Endothelial cell of umbilical vein (primary cell): ENCODE results near the gene OR51A4. TPM values are rescaled to one million over a fixed set of nuclear protein-coding genes. Genes with fewer than 3 reads are reported as not detected.

Experiments used
- BruUV-seq: library from RNA; stranded (reverse); fragments of 400-500 nt; replicated peaks from 2 replicates; lab custom pipeline; 2021; lab: Mats Ljungman, UMichigan
- CTCF ChIA-PET: fragments of 300-600, 350-600 bp; sonication (Branson Sonifier 250); formaldehyde crosslinking; loops from one replicate; lab custom pipeline; 2021; ENCODE audit warnings: antibody characterized with exemption, inconsistent platforms; lab: Charles Lee
- POLR2A ChIA-PET: fragments of 300-600, 350-600 bp; sonication (Branson Sonifier 250); formaldehyde crosslinking; loops from one replicate; lab custom pipeline; 2021; ENCODE audit warnings: antibody characterized with exemption, inconsistent platforms; lab: Charles Lee
- DNase-seq: peaks from one replicate; pipeline ENCODE4 v3.0.0-alpha.2; 2011; ENCODE audit warnings: low read depth, low spot score
- FAIRE-seq: peaks from 2 replicates; lab custom pipeline; 2011; peaks lifted over from hg19 to GRCh38; lab: Jason Lieb, UNC
- H2AFZ ChIP-seq: 2 replicates; pipeline ENCODE4 v1.6.0; 2012; ENCODE audit warnings: low read depth, low read length, control low read depth, inconsistent platforms
- H3K27ac ChIP-seq: 2 replicates; pipeline ENCODE4 v1.5.1; 2011; ENCODE audit warnings: low read depth, mild to moderate bottlenecking, control low read depth, low read length, moderate library complexity; ENCODE audit not compliant: insufficient read depth
- H3K27me3 ChIP-seq, 2 experiments: 2 replicates each; pipeline versions ENCODE4 v1.6.0 to v1.6.1; 2011; ENCODE audit warnings: low read length in 2 of 2, mixed read lengths in 1 of 2; ENCODE audit not compliant: control insufficient read depth in 2 of 2, insufficient read depth in 2 of 2
- H3K36me3 ChIP-seq, 2 experiments: 2 replicates in 1 of 2; 3 replicates in 1 of 2; pipeline ENCODE4 v1.5.1; 2011; ENCODE audit warnings: low read length in 2 of 2, mild to moderate bottlenecking in 1 of 2, moderate library complexity in 1 of 2; ENCODE audit not compliant: control insufficient read depth in 2 of 2, insufficient read depth in 2 of 2; ENCODE audit errors: extremely low read depth in 1 of 2
- H3K4me1 ChIP-seq: 3 replicates; pipeline ENCODE4 v1.5.1; 2011; ENCODE audit warnings: mild to moderate bottlenecking, low read length; ENCODE audit not compliant: control insufficient read depth, insufficient read depth; ENCODE audit errors: extremely low read depth
- H3K4me2 ChIP-seq: 2 replicates; pipeline ENCODE4 v1.6.1; 2011; ENCODE audit warnings: low read length, control low read depth, mixed read lengths; ENCODE audit not compliant: insufficient read depth
- H3K4me3 ChIP-seq, 3 experiments: fragments of 200-600 bp in 1 of 3; sonication (generic), shearing (Covaris generic) in 1 of 3; replicated peaks in 1 of 3; 2 replicates each; pipeline ENCODE4 v1.5.1; 2011 to 2016; ENCODE audit warnings: control low read depth in 3 of 3, low read length in 3 of 3, mild to moderate bottlenecking in 2 of 3, inconsistent platforms in 1 of 3, low read depth in 1 of 3, moderate library complexity in 1 of 3; ENCODE audit not compliant: insufficient read depth in 1 of 3
- H3K79me2 ChIP-seq: 2 replicates; pipeline ENCODE4 v1.6.0; 2012; ENCODE audit warnings: low read length, inconsistent platforms; ENCODE audit not compliant: control insufficient read depth, insufficient read depth
- H3K9ac ChIP-seq: replicated peaks from 2 replicates; pipeline ENCODE3; 2011; ENCODE audit warnings: low read length, control low read depth; ENCODE audit not compliant: insufficient read depth; ENCODE audit errors: extremely low read depth
- H3K9me1 ChIP-seq: replicated peaks from 3 replicates; pipeline ENCODE4 v1.6.0; 2011; ENCODE audit warnings: mild to moderate bottlenecking, low read length; ENCODE audit not compliant: control insufficient read depth, insufficient read depth; ENCODE audit errors: extremely low read depth
- H3K9me3 ChIP-seq: replicated peaks from 2 replicates; pipeline ENCODE4 v1.5.1; 2012; ENCODE audit warnings: low read length, inconsistent platforms; ENCODE audit not compliant: control insufficient read depth, insufficient read depth
- H4K20me1 ChIP-seq: replicated peaks from 2 replicates; pipeline ENCODE3; 2011; ENCODE audit warnings: mild to moderate bottlenecking, low read length; ENCODE audit not compliant: control insufficient read depth, insufficient read depth; ENCODE audit errors: extremely low read depth
- EZH2 ChIP-seq: IDR thresholded peaks from 2 replicates; pipeline ENCODE4 v1.6.1; 2012; ENCODE audit warnings: borderline replicate concordance, low read depth, mild to moderate bottlenecking, moderate library complexity, low read length, inconsistent platforms; ENCODE audit not compliant: severe bottlenecking
- FOS ChIP-seq: IDR thresholded peaks from 2 replicates; pipeline ENCODE4 v1.6.1; 2011; ENCODE audit warnings: mild to moderate bottlenecking, low read length, moderate library complexity, borderline replicate concordance; ENCODE audit not compliant: insufficient read depth
- GATA2 ChIP-seq: IDR thresholded peaks from 2 replicates; pipeline ENCODE4 v1.7.0; 2011; ENCODE audit warnings: low read depth, mild to moderate bottlenecking, moderate library complexity, mixed read lengths, low read length; ENCODE audit not compliant: insufficient read length, insufficient read depth
- JUN ChIP-seq: IDR thresholded peaks from 2 replicates; pipeline ENCODE4 v1.6.1; 2011; ENCODE audit warnings: borderline replicate concordance, low read depth; ENCODE audit not compliant: insufficient read length, insufficient read depth
- MYC ChIP-seq: IDR thresholded peaks from one replicate; pipeline ENCODE4 v1.6.1; 2011; ENCODE audit warnings: mild to moderate bottlenecking, low read depth, low read length
- POLR2A ChIP-seq: IDR thresholded peaks from 2 replicates; pipeline ENCODE4 v1.6.1; 2012; ENCODE audit warnings: low read depth, mild to moderate bottlenecking, control low read depth, low read length
- POLR2AphosphoS5 ChIP-seq: IDR thresholded peaks from 2 replicates; pipeline ENCODE4 v1.6.1; 2012; ENCODE audit warnings: low read depth, mild to moderate bottlenecking, control low read depth, low read length, moderate library complexity; ENCODE audit not compliant: insufficient read depth
- dilution Hi-C: fragments of 300-500 bp; cut with MboI; formaldehyde crosslinking; loops from one replicate; pipeline ENCODE4 v1.15.0; 2019; ENCODE audit warnings: low sequenced_read_pairs; ENCODE audit not compliant: extremely low pct_ligation_motif_present
- intact Hi-C: fragments of 100-400 bp; cut with micrococcal nuclease; formaldehyde crosslinking; loops from one replicate; pipeline ENCODE4 v1.10.0; 2022
- polyA plus RNA-seq, 4 experiments: library from polyadenylated mRNA; depleted of rRNA in 3 of 4; stranded (reverse) in 3 of 4; unstranded in 1 of 4; fragments of >200 nt; gene quantifications; 2 replicates each; pipeline versions ENCODE4 v1.2.1 to v1.2.3, GENCODE V29; 2011 to 2012; ENCODE audit warnings: missing spikeins in 1 of 4
- total RNA-seq: library from RNA; stranded (reverse); gene quantifications from 2 replicates; pipeline ENCODE4 v1.2.3, GENCODE V29; 2021
- TF ChIP-seq, protein P1 (sequence below), 2 donors: IDR thresholded peaks; 1 replicate in 1 of 2; 2 replicates in 1 of 2; pipeline ENCODE4 v1.5.1; 2011; ENCODE audit warnings: low read length in 2 of 2, mild to moderate bottlenecking in 2 of 2, moderate library complexity in 2 of 2, control low read depth in 1 of 2, inconsistent platforms in 1 of 2, low read depth in 1 of 2; ENCODE audit not compliant: insufficient read depth in 1 of 2; ENCODE audit errors: extremely low read depth in 1 of 2
- TF ChIP-seq, protein P2 (sequence below): IDR thresholded peaks from 2 replicates; pipeline ENCODE4 v1.6.1; 2011; ENCODE audit not compliant: insufficient read depth, insufficient read length

The OR51A4 gene
- total and polyA plus RNA-seq, 2 donors (not counting 3 experiments of a cell fraction or from before 2014, with no cell fraction given): not detected

GRCh38 chr11:4994551-4994950, 47.1 kb upstream of the OR51A4 start, which contains the start of gene OR51L1:
Gene OR51L1, plus strand, starts transcription at chr11:4994851. Its CDS starts 4,132 bp downstream, at chr11:4998983.
- Histone ChIP-seq H3K4me2 (no peak within 1 kb of the TSS), H2AFZ (no peak within 1 kb of the TSS), H3K9me1 (no peaks in the 10 kb centered on the region), H4K20me1 (no peaks in the 10 kb centered on the region), H3K36me3 (no peaks in the 10 kb centered on the region), H3K27ac (no peak within 1 kb of the TSS), H3K9me3 (no peaks in the 10 kb centered on the region), H3K4me3 (no peak within 1 kb of the TSS), H3K4me1 (no peaks in the 10 kb centered on the region), H3K27me3 (no peaks in the 10 kb centered on the region), H3K79me2 (no peaks in the 10 kb centered on the region), H3K9ac (no peak within 1 kb of the TSS)
- CTCF ChIA-PET: no interaction called here
- POLR2A ChIA-PET: no interaction called here
- intact Hi-C loops: no loop called here
- FAIRE-seq (no peak), DNase-seq (no peak)
- dilution Hi-C loops: no loop called here
- TF ChIP-seq, protein P1, sequence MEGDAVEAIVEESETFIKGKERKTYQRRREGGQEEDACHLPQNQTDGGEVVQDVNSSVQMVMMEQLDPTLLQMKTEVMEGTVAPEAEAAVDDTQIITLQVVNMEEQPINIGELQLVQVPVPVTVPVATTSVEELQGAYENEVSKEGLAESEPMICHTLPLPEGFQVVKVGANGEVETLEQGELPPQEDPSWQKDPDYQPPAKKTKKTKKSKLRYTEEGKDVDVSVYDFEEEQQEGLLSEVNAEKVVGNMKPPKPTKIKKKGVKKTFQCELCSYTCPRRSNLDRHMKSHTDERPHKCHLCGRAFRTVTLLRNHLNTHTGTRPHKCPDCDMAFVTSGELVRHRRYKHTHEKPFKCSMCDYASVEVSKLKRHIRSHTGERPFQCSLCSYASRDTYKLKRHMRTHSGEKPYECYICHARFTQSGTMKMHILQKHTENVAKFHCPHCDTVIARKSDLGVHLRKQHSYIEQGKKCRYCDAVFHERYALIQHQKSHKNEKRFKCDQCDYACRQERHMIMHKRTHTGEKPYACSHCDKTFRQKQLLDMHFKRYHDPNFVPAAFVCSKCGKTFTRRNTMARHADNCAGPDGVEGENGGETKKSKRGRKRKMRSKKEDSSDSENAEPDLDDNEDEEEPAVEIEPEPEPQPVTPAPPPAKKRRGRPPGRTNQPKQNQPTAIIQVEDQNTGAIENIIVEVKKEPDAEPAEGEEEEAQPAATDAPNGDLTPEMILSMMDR (IDR thresholded peaks at IDR 0.05; ENCODE audit: extremely low read depth in 1 of 2, insufficient read depth in 1 of 2, low read depth in 1 of 2, low read length in 2 of 2): no peak
- TF ChIP-seq, protein P2, sequence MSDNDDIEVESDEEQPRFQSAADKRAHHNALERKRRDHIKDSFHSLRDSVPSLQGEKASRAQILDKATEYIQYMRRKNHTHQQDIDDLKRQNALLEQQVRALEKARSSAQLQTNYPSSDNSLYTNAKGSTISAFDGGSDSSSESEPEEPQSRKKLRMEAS: no peak
- TF ChIP-seq MYC: no peak
- TF ChIP-seq FOS: no peak
- TF ChIP-seq GATA2: no peak
- TF ChIP-seq JUN: no peak
- no peak for TF ChIP-seq POLR2A
- no peak for TF ChIP-seq EZH2
- no peak for TF ChIP-seq POLR2AphosphoS5
- no TSS peak for BruUV-seq
